AML-193 (cell line): ENCODE measurements around the gene PPIB.

Source experiments
- DNase-seq, 2 experiments: peaks; one replicate each; lab custom pipeline; 2025; lab: John Stamatoyannopoulos, UW

Gene PPIB

GRCh38 chr15:64162869-64163658 lies at the start of gene PPIB:
Gene PPIB, minus strand, starts transcription at chr15:64163022. Its CDS starts 36 bp downstream, at chr15:64162986.
- peak; percentile 95 to 97 for DNase-seq

GRCh38 chr15:64211696-64212095 lies 48.9 kb upstream of the PPIB start:
- DNase-seq: no peak

GRCh38 chr15:64210371-64210770 lies 47.5 kb upstream of the PPIB start:
- DNase-seq: no peak

GRCh38 chr15:64209680-64210334 lies 47.0 kb upstream of the PPIB start:
- peak; percentile 21 to 35 for DNase-seq

GRCh38 chr15:64205202-64205601 lies 42.4 kb upstream of the PPIB start:
- no peak for DNase-seq

GRCh38 chr15:64197425-64197824 lies 34.6 kb upstream of the PPIB start:
- DNase-seq: no peak

GRCh38 chr15:64193971-64194370 lies 31.1 kb upstream of the PPIB start:
- no peak for DNase-seq

GRCh38 chr15:64191971-64192830 lies 29.4 kb upstream of the PPIB start:
- DNase-seq: no peak

GRCh38 chr15:64187396-64188191 lies 24.8 kb upstream of the PPIB start:
- DNase-seq: no peak

- DNase-seq: peak; percentile 5 to 22
These were observed 22.5 kb upstream of the PPIB start for GRCh38 chr15:64185146-64185911.

GRCh38 chr15:64182859-64183370 lies 20.1 kb upstream of the PPIB start:
- DNase-seq: no peak

- DNase-seq: no peak
These were observed 17.5 kb upstream of the PPIB start for GRCh38 chr15:64180235-64180824.

GRCh38 chr15:64166102-64166890 lies 3.5 kb upstream of the PPIB start:
- no peak for DNase-seq

- no peak for DNase-seq
These were observed 1.6 kb upstream of the PPIB start for GRCh38 chr15:64164436-64164835.

- DNase-seq: peak; percentile 58 to 60
These were observed 989 bp upstream of the PPIB start for GRCh38 chr15:64163659-64164362.

- peak in 1 of 2 experiments; percentile 52 for DNase-seq
These were observed 349 bp downstream of the PPIB start for GRCh38 chr15:64162478-64162868.

GRCh38 chr15:64161688-64162477 lies 939 bp downstream of the PPIB start:
- DNase-seq: no peak
